ENCODE measurements around the gene NPNT.

DNA sequence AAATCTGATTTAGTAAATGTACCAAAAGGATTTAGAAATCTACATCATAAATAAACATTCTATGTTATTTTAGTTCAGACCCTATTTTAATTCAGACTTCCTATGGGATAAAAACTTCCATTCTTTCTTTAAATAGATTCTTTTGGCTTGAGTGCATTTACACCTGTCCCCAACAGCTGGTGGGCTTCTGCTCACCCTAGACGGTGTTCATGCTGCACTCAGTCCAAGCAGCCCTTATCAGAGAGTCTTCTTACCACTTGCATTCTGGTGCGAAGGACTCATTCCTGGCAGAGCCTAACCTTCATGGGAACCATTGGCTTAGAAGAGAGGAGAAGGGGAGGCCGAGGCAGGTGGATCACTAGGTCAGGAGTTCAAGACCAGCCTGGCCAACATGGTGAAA, 57.3 kb downstream of the NPNT start:
- no peak for TF ChIP-seq POLR2A (IDR thresholded peaks at IDR 0.05; ENCODE audit: extremely low read depth, insufficient read length)
- TF ChIP-seq, protein P1, sequence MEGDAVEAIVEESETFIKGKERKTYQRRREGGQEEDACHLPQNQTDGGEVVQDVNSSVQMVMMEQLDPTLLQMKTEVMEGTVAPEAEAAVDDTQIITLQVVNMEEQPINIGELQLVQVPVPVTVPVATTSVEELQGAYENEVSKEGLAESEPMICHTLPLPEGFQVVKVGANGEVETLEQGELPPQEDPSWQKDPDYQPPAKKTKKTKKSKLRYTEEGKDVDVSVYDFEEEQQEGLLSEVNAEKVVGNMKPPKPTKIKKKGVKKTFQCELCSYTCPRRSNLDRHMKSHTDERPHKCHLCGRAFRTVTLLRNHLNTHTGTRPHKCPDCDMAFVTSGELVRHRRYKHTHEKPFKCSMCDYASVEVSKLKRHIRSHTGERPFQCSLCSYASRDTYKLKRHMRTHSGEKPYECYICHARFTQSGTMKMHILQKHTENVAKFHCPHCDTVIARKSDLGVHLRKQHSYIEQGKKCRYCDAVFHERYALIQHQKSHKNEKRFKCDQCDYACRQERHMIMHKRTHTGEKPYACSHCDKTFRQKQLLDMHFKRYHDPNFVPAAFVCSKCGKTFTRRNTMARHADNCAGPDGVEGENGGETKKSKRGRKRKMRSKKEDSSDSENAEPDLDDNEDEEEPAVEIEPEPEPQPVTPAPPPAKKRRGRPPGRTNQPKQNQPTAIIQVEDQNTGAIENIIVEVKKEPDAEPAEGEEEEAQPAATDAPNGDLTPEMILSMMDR (IDR thresholded peaks at IDR 0.05; ENCODE audit: low read depth, low read length): no peak

All from NB4 (cell line).